ENCODE data around the gene DEGS1.

DNA sequence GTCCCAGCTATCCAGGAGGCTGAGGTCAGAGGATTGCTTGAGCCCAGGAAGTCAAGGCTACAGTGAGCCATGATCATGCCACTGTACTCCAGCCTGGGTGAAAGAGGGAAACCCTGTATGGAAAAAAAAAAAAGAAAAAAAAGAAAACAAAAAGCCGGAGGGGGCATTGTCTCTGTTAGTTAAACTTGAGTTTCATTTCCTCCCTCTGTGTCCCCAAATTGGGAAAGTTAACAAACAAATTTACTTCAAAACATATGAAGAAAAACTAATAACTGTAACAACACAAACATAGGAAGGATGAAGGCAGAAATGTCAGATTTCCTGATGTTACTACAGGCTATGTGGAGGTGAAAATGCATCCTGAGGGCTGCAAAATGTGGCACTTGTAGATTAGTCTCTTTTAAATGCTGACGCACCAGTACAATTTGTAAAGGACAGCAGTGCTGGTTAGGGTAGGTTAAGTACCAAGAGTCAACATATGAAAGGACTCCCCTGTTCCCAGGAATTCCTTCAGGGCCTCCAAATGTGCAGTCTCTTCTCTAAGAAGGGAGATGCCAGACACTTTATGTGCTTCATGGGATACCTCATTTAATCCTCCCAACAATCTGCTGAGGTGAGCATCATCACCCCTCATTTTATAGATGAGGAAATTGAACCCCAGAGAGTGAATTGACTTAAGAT, 52.9 kb downstream of the DEGS1 start:
- TF ChIP-seq CTCF (conservative IDR thresholded peaks at IDR 0.05; ENCODE audit: low read depth, low read length) (no peak), EZH2 (IDR thresholded peaks at IDR 0.05; ENCODE audit: low read length, unreplicated experiment) (no peak), EZH2phosphoT487 (IDR thresholded peaks at IDR 0.05; ENCODE audit: borderline replicate concordance, low read length) (no peak)

All from PC-3 (cell line).